Measurements from ENCODE around the gene ASB1.
A peak's percentile ranks its signal among the peaks of the same experiment; 100 is the strongest.

The ASB1 gene

GRCh38 chr2:238433941-238434845 lies 7.5 kb downstream of the ASB1 start:
- no peak for TF ChIP-seq CTCF (IDR thresholded peaks at IDR 0.05; ENCODE audit: low read depth, low read length)
- peak overlapping the region; percentile 15; the same call in 1 of the 2 replicates for H3K4me3 ChIP-seq (ENCODE audit: low read depth, low read length)

GRCh38 chr2:238434846-238435751 lies 8.4 kb downstream of the ASB1 start:
- TF ChIP-seq CTCF (IDR thresholded peaks at IDR 0.05; ENCODE audit: low read depth, low read length), result no peak
- H3K4me3 ChIP-seq (ENCODE audit: low read depth, low read length), result peak overlapping the region; percentile 15; the same call in 1 of the 2 replicates

GRCh38 chr2:238435752-238436096 lies 9.0 kb downstream of the ASB1 start:
- no peak for TF ChIP-seq CTCF (IDR thresholded peaks at IDR 0.05; ENCODE audit: low read depth, low read length)
- no peak overlapping the region for H3K4me3 ChIP-seq (ENCODE audit: low read depth, low read length)

- peak overlapping the region; percentile 44 for H3K4me3 ChIP-seq (ENCODE audit: low read depth, low read length)
- TF ChIP-seq CTCF (IDR thresholded peaks at IDR 0.05; ENCODE audit: low read depth, low read length), result no peak
Measured at GRCh38 chr2:238438856-238439849, 12.4 kb downstream of the ASB1 start.

- no peak for TF ChIP-seq CTCF (IDR thresholded peaks at IDR 0.05; ENCODE audit: low read depth, low read length)
- peak overlapping the region; percentile 27 for H3K4me3 ChIP-seq (ENCODE audit: low read depth, low read length)
Measured at GRCh38 chr2:238439917-238440316, 13.2 kb downstream of the ASB1 start.

GRCh38 chr2:238440331-238440730 lies 13.6 kb downstream of the ASB1 start:
- TF ChIP-seq CTCF (IDR thresholded peaks at IDR 0.05; ENCODE audit: low read depth, low read length), result no peak
- peak overlapping the region; percentile 27 for H3K4me3 ChIP-seq (ENCODE audit: low read depth, low read length)

All from WI38 (cell line).